Measurements from ENCODE around the gene TARM1.

DNA sequence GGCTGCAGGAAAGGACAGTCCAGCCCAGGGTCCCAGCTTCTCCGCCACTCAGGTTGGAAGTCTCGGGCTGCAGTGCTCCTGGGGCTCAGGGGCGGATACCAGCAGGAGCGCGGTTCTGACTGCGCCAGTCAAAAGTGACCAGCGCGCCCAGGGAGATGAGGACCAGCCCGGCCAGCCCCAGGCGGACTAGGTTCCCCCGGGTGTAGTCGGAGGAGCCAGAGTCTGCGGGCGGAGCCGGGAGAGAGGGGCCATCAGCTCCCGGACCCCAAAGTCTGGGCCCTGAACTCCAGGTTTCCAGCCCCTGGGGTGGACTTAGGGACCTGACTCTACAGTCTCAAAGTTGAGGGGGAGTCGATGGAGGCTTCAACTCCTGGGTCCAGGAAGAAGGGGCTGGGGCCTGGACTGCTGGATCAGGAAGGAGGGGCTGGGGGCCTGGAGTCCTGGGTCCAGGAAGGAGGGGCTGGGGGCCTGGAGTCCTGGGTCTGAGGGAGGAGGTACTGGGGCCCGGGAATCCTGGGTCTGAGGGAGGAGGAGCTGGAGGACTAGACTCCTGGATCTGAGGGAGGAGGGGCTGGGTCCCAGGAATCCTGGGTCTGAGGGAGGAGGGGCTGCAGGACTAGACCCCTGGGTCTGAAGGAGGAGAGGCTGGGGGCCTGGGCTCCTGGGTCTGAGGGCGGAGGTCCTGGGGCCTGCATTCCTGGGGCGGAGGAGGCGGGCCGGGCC, 14.1 kb upstream of the TARM1 start:
- TF ChIP-seq, protein P1, sequence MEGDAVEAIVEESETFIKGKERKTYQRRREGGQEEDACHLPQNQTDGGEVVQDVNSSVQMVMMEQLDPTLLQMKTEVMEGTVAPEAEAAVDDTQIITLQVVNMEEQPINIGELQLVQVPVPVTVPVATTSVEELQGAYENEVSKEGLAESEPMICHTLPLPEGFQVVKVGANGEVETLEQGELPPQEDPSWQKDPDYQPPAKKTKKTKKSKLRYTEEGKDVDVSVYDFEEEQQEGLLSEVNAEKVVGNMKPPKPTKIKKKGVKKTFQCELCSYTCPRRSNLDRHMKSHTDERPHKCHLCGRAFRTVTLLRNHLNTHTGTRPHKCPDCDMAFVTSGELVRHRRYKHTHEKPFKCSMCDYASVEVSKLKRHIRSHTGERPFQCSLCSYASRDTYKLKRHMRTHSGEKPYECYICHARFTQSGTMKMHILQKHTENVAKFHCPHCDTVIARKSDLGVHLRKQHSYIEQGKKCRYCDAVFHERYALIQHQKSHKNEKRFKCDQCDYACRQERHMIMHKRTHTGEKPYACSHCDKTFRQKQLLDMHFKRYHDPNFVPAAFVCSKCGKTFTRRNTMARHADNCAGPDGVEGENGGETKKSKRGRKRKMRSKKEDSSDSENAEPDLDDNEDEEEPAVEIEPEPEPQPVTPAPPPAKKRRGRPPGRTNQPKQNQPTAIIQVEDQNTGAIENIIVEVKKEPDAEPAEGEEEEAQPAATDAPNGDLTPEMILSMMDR (IDR thresholded peaks at IDR 0.05; ENCODE audit: insufficient read depth, low read length, poor library complexity, severe bottlenecking) = no peak
- no peak for TF ChIP-seq EZH2phosphoT487 (conservative IDR thresholded peaks at IDR 0.05; ENCODE audit: low read length)

All from SU-DHL-6 (cell line).